ENCODE results near the gene CEP41. TPM values are rescaled to one million over a fixed set of nuclear protein-coding genes. Genes with fewer than 3 reads are reported as not detected.

CEP41 gene
- total and polyA plus RNA-seq, 10 of the 15 experiments (the other 5 are each of a cell fraction or from before 2014, with no cell fraction given): 11.4 to 43.0 (median 24.7) TPM

DNA sequence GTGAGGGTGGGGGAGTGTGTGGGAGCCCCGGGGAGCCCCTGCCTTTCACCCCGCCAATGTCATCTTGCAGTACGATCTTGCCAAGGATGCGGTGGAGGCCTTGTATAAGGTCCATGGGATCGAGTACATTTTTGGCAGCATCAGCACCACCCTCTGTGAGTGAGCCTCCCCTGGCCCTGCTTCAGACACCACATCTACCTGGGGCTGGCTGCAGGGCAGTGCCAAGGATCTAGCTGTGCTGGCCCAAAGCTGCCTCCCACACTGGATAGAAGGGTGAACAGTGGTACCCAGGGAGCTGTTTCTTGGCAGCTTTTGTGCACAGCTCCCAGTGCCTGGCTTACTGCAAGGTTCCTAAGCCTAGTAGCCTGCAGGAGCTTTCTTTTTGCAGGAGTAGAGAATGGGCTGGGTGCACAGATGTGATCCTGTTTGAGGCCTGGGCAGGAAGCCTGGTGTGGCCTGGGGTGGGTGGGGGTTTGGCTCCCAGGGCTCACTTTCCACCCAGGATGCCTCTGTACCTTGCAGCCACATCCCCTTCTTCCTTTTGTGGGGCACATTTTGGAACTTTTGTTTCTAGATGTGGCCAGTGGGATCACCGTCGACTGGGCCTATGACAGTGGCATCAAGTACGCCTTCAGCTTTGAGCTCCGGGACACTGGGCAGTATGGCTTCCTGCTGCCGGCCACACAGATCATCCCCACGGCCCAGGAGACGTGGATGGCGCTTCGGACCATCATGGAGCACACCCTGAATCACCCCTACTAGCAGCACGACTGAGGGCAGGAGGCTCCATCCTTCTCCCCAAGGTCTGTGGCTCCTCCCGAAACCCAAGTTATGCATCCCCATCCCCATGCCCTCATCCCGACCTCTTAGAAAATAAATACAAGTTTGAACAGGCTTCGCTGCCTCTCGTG lies 72.7 kb downstream of the CEP41 start (continued):
- TF ChIP-seq, protein P1, sequence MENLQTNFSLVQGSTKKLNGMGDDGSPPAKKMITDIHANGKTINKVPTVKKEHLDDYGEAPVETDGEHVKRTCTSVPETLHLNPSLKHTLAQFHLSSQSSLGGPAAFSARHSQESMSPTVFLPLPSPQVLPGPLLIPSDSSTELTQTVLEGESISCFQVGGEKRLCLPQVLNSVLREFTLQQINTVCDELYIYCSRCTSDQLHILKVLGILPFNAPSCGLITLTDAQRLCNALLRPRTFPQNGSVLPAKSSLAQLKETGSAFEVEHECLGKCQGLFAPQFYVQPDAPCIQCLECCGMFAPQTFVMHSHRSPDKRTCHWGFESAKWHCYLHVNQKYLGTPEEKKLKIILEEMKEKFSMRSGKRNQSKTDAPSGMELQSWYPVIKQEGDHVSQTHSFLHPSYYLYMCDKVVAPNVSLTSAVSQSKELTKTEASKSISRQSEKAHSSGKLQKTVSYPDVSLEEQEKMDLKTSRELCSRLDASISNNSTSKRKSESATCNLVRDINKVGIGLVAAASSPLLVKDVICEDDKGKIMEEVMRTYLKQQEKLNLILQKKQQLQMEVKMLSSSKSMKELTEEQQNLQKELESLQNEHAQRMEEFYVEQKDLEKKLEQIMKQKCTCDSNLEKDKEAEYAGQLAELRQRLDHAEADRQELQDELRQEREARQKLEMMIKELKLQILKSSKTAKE (IDR thresholded peaks at IDR 0.05; ENCODE audit: low read depth, poor library complexity, severe bottlenecking): no peak
- TF ChIP-seq HDAC6 (IDR thresholded peaks at IDR 0.05; ENCODE audit: unreplicated experiment): no peak
- TF ChIP-seq, protein P2, sequence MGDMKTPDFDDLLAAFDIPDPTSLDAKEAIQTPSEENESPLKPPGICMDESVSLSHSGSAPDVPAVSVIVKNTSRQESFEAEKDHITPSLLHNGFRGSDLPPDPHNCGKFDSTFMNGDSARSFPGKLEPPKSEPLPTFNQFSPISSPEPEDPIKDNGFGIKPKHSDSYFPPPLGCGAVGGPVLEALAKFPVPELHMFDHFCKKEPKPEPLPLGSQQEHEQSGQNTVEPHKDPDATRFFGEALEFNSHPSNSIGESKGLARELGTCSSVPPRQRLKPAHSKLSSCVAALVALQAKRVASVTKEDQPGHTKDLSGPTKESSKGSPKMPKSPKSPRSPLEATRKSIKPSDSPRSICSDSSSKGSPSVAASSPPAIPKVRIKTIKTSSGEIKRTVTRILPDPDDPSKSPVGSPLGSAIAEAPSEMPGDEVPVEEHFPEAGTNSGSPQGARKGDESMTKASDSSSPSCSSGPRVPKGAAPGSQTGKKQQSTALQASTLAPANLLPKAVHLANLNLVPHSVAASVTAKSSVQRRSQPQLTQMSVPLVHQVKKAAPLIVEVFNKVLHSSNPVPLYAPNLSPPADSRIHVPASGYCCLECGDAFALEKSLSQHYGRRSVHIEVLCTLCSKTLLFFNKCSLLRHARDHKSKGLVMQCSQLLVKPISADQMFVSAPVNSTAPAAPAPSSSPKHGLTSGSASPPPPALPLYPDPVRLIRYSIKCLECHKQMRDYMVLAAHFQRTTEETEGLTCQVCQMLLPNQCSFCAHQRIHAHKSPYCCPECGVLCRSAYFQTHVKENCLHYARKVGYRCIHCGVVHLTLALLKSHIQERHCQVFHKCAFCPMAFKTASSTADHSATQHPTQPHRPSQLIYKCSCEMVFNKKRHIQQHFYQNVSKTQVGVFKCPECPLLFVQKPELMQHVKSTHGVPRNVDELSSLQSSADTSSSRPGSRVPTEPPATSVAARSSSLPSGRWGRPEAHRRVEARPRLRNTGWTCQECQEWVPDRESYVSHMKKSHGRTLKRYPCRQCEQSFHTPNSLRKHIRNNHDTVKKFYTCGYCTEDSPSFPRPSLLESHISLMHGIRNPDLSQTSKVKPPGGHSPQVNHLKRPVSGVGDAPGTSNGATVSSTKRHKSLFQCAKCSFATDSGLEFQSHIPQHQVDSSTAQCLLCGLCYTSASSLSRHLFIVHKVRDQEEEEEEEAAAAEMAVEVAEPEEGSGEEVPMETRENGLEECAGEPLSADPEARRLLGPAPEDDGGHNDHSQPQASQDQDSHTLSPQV (IDR thresholded peaks at IDR 0.05): no peak
- TF ChIP-seq, protein P3, sequence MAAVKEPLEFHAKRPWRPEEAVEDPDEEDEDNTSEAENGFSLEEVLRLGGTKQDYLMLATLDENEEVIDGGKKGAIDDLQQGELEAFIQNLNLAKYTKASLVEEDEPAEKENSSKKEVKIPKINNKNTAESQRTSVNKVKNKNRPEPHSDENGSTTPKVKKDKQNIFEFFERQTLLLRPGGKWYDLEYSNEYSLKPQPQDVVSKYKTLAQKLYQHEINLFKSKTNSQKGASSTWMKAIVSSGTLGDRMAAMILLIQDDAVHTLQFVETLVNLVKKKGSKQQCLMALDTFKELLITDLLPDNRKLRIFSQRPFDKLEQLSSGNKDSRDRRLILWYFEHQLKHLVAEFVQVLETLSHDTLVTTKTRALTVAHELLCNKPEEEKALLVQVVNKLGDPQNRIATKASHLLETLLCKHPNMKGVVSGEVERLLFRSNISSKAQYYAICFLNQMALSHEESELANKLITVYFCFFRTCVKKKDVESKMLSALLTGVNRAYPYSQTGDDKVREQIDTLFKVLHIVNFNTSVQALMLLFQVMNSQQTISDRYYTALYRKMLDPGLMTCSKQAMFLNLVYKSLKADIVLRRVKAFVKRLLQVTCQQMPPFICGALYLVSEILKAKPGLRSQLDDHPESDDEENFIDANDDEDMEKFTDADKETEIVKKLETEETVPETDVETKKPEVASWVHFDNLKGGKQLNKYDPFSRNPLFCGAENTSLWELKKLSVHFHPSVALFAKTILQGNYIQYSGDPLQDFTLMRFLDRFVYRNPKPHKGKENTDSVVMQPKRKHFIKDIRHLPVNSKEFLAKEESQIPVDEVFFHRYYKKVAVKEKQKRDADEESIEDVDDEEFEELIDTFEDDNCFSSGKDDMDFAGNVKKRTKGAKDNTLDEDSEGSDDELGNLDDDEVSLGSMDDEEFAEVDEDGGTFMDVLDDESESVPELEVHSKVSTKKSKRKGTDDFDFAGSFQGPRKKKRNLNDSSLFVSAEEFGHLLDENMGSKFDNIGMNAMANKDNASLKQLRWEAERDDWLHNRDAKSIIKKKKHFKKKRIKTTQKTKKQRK (IDR thresholded peaks at IDR 0.05; ENCODE audit: low read depth, low read length): no peak
- TF ChIP-seq, protein P4, sequence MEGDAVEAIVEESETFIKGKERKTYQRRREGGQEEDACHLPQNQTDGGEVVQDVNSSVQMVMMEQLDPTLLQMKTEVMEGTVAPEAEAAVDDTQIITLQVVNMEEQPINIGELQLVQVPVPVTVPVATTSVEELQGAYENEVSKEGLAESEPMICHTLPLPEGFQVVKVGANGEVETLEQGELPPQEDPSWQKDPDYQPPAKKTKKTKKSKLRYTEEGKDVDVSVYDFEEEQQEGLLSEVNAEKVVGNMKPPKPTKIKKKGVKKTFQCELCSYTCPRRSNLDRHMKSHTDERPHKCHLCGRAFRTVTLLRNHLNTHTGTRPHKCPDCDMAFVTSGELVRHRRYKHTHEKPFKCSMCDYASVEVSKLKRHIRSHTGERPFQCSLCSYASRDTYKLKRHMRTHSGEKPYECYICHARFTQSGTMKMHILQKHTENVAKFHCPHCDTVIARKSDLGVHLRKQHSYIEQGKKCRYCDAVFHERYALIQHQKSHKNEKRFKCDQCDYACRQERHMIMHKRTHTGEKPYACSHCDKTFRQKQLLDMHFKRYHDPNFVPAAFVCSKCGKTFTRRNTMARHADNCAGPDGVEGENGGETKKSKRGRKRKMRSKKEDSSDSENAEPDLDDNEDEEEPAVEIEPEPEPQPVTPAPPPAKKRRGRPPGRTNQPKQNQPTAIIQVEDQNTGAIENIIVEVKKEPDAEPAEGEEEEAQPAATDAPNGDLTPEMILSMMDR (IDR thresholded peaks at IDR 0.05 in 2 of 3, conservative IDR thresholded peaks at IDR 0.05 in 1 of 3; ENCODE audit: control insufficient read depth in 2 of 3, extremely low read depth in 1 of 3, insufficient read depth in 1 of 3, low read depth in 3 of 3, low read length in 3 of 3): no peak
- TF ChIP-seq, protein P5, sequence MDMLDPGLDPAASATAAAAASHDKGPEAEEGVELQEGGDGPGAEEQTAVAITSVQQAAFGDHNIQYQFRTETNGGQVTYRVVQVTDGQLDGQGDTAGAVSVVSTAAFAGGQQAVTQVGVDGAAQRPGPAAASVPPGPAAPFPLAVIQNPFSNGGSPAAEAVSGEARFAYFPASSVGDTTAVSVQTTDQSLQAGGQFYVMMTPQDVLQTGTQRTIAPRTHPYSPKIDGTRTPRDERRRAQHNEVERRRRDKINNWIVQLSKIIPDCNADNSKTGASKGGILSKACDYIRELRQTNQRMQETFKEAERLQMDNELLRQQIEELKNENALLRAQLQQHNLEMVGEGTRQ (IDR thresholded peaks at IDR 0.05; ENCODE audit: borderline replicate concordance, low read depth, low read length): no peak
- TF ChIP-seq MEF2A (IDR thresholded peaks at IDR 0.05; ENCODE audit: insufficient read depth, low read depth, low read length): no peak

Measured in GM12878 (cell line).